GM18526 (cell line): ENCODE measurements around the gene NAA35.

Experiments
- POLR2A ChIP-seq: IDR thresholded peaks from 3 replicates; pipeline ENCODE4 v1.6.1; 2011; ENCODE audit not compliant: insufficient read length; ENCODE audit errors: extremely low read depth

Gene NAA35

GRCh38 chr9:85941622-85941940, 635 bp downstream of the NAA35 start:
- TF ChIP-seq POLR2A = no peak

- TF ChIP-seq POLR2A = no peak
These were observed 1.3 kb downstream of the NAA35 start for GRCh38 chr9:85941966-85942912.

DNA sequence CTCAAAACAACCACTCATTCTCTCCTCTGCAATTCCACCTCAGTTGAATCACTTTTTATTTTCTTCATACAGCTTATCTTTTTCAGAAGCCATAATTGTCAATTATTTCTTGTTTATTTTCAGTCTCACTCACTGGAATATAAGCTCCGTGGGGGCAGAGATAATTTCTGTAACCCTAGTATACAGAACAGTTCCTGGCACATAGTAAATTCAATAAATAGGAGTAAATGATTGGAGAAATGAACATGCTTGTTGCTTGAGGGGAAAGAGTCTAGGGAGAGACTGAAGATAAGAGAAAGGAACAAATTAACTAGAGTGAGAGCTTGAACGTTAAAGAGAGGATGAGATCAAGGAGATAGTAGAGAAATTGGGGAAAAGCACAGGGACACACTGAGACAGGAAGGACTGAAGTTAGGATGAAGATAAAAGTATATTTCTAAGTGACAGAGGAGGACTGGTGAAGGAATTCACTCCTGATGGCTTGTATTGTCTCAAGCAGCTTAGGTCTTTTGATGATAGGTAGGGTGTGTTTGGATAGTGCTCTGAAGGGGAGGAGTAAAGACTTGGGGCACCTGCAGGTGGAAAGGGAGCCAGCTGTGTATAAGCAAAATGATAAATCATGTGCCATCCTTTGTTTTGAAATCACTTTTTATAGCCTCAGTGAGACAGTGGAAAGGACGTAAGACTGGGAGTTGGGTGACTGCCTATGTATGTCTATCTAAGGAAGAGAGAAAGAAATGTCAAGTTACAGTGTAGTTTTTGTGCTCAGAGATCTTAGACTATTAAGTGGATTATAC, 2.2 kb downstream of the NAA35 start:
- no peak for TF ChIP-seq POLR2A

- no peak for TF ChIP-seq POLR2A
These were observed 2.9 kb downstream of the NAA35 start for GRCh38 chr9:85943757-85944430.

- TF ChIP-seq POLR2A = no peak
These were observed 3.7 kb downstream of the NAA35 start for GRCh38 chr9:85944672-85945071.

DNA sequence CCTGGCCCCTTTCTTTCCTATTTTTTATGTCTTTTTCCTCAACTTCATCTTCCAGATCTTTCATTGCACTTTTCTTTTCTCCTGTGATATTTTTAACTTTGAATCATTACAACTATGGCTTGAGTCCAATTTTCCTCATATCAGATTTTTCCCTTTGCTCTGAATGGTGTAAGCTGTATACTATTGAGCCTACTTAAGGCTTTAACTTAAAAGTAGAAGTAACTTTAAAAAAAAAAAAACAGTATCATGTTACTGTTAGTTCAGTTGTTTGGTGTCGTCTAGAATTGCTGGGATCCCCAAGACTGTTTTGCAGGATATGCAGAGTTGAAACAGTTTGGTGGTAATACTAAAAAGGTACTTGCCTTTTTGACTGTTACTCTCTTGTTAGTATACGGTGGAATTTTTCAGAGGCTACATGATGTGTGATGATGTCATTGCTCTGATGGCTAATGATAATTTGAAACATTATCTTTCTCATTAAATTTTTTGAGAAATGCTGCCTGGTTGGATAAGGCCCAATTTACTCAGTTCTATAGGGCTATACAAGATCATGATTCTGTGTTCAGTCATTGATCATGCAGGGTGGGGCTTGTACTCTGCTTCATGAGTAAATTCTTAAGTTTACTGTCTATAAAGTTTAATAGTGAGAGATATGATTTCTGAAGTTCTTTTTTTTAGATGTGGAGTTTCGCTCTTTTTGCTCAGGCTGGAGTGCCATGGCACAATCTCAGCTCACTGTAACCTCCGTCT, 8.8 kb downstream of the NAA35 start:
- TF ChIP-seq POLR2A = no peak

- TF ChIP-seq POLR2A = no peak
These were observed 19.0 kb downstream of the NAA35 start for GRCh38 chr9:85959955-85960354.

DNA sequence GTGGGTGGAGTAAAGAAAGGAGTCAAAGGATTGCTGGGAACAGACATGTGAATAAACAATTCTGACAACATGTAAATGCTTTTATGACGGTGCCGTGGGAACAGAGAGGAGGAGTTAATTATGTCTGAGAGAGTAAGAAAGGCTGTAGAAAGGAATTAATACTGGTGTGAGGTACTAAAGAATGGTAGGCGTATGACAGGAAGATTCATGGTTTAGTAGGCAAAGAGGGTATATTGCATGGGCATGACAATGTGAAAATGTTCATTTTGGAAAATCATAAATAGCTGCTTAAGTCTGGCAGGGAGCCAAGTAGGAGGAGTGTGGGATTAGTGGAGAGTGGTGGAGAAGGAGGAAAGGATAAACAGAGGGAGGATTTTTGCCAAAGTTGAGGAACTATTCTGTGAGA, 19.7 kb downstream of the NAA35 start:
- no peak for TF ChIP-seq POLR2A

DNA sequence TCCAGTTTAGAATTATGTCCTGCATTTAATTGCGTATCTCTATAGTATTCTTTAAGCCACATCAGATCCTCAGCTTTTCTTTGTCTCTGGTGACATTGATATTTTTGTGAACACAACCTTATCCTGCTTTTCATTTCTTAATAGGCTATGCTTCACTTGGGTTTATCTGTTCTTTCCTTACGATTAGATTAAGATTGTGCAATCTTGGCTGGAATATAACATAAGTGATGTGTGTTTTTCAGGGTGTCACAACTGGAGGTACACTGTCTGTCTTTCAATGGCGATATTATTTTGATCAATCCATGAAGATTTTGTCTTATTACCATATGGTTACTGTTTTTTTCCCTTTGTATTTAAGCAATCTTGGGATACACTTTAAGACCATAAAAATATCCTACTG, 23.6 kb downstream of the NAA35 start:
- no peak for TF ChIP-seq POLR2A

GRCh38 chr9:85964949-85965348, 24.0 kb downstream of the NAA35 start:
- TF ChIP-seq POLR2A = no peak

GRCh38 chr9:85969727-85970126, 28.8 kb downstream of the NAA35 start:
- no peak for TF ChIP-seq POLR2A

- TF ChIP-seq POLR2A = no peak
These were observed 30.8 kb downstream of the NAA35 start for GRCh38 chr9:85971731-85972130.

GRCh38 chr9:85973238-85973637, 32.3 kb downstream of the NAA35 start:
- TF ChIP-seq POLR2A = no peak

- TF ChIP-seq POLR2A = no peak
These were observed 37.5 kb downstream of the NAA35 start for GRCh38 chr9:85978496-85978895.

DNA sequence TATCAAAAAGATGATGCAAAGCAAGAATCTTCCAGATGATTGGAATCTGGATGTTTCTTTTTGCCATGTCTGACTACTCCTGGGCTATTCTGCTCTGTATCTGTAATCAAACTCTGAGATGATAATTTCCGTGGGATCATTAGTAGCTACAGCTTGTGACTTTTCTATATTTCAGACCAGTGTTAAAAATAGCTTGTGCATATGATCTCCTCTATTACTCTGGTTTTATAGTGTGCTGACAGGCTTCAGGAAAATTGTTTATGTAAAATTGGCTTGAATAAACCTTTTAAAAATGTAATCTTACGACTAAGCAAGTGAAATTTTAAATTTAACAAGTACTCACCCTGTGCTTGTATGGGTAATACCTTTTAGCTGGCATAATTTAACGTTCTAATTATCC, 40.4 kb downstream of the NAA35 start:
- no peak for TF ChIP-seq POLR2A
